ENCODE measurements around the gene SRRM2.

Gene SRRM2

GRCh38 chr16:2734844-2735515 is 17.5 kb upstream of the SRRM2 start:
- TF ChIP-seq CTCF (IDR thresholded peaks at IDR 0.05), result no peak
- H3K27ac ChIP-seq, result no peak overlapping the region

DNA sequence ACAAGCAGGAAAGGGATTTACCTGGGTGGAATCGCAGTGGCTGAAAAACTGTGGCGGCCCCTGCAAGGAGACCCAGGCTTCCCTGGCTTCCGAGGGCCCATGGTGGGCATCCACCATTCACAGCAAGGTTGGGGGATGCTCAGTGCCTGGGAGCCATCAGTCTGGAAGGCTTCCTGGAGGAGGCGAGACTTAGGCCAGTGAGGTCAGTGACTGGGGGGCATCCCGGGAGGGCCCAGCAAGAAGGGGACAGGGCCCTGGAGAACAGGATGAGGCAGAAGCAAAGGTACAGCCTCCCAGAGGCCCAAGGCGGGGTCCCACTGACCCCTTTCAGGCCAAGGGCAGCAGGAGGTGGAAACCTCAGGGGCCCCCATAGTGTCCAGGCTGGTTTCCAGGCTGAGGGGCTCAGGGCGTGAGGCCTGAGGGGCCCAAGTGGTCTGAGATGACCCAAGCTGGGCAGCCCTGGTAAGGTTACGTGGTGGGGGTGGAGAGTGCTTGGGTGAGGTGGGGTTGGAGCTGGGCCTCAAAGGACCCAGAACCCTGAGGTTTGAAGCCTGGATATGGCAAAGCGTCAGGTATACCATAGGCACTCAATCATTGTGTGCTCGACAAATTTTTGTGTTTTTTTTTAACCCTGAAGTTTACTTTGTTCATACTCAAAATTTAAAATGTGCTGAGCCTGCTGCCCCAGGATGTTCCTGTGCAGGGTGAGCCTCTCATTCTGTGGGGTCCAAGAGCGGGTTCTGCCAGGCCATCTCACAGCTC is 15.8 kb upstream of the SRRM2 start:
- no peak for TF ChIP-seq CTCF (IDR thresholded peaks at IDR 0.05)
- H3K27ac ChIP-seq, result no peak overlapping the region
- H3K4me3 ChIP-seq, result no peak overlapping the region
- no peak for DNase-seq (ENCODE audit: low spot score)

More at GRCh38 chr16:2734844-2735515, 17.5 kb upstream of the SRRM2 start:
- H3K4me3 ChIP-seq, result no peak overlapping the region
- no peak for DNase-seq (ENCODE audit: low spot score)

DNA sequence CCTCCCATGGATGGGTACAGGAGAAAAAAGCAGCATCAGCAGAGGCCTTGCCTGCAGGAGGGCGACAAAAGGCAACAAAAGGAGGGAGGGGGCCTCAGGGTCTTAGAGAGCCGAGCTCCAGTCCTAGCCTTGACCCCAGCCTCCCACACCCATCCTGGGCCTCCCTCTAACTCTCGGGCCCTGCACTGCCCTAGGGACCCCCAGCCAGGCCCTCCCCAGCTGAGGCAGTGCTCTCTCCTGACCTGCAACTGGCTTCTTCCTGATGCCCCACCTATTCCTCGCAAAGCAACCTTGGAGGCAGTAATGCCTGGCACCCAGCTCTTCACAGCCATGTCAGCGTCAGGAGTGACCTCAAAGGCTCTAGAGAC is 15.2 kb upstream of the SRRM2 start:
- no peak overlapping the region for H3K4me3 ChIP-seq
- no peak for DNase-seq (ENCODE audit: low spot score)
- no peak for TF ChIP-seq CTCF (IDR thresholded peaks at IDR 0.05)
- H3K27ac ChIP-seq, result no peak overlapping the region

DNA sequence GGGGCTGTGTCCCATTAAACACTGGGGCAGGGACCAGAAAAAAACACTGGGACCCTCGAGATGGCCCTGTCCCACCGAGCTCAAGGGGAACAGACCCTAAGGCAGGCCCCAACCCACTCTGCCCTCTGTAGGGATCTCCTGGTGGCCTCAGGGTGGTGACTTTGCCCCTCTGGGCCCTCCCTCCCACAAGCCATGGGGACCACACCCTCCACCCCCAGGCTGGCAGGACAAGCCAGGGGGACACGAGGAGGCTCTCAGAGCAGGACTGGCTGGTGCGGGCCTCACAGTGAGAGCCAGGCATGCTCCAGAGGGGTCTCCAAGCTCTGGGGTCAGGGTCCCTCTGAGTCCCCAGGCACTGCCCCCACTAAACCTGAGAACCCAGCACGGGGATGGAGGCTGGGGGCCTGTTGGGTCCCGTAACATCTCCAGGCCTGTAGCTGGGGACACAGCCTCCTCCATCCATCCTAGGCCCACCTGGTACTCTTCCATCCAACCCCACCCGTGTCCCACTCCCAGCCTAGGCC is 14.5 kb upstream of the SRRM2 start:
- Histone ChIP-seq H3K27ac (no peak overlapping the region), H3K4me3 (no peak overlapping the region)
- no peak for DNase-seq (ENCODE audit: low spot score)
- no peak for TF ChIP-seq CTCF (IDR thresholded peaks at IDR 0.05)

DNA sequence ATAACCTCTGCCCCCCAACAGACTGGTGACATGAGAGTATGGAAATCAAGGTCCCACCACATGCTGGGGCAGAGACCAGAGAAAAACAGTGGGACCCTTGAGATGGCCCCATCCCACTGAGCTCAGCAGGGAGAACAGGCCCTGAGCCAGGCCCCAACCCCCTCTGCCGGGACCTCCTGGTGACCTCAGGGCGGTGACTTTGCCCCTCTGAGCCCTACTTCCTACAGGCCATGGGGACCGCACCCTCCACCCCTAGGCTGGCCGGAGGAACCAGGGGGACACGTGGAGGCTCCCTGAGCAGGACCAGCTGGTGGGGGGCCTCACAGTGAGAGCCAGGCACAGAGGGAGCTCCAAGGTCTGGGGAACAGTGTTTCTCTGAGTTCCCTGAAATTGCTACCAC is 13.8 kb upstream of the SRRM2 start:
- no peak overlapping the region for H3K4me3 ChIP-seq
- TF ChIP-seq CTCF (IDR thresholded peaks at IDR 0.05), result no peak
- no peak for DNase-seq (ENCODE audit: low spot score)
- no peak overlapping the region for H3K27ac ChIP-seq

DNA sequence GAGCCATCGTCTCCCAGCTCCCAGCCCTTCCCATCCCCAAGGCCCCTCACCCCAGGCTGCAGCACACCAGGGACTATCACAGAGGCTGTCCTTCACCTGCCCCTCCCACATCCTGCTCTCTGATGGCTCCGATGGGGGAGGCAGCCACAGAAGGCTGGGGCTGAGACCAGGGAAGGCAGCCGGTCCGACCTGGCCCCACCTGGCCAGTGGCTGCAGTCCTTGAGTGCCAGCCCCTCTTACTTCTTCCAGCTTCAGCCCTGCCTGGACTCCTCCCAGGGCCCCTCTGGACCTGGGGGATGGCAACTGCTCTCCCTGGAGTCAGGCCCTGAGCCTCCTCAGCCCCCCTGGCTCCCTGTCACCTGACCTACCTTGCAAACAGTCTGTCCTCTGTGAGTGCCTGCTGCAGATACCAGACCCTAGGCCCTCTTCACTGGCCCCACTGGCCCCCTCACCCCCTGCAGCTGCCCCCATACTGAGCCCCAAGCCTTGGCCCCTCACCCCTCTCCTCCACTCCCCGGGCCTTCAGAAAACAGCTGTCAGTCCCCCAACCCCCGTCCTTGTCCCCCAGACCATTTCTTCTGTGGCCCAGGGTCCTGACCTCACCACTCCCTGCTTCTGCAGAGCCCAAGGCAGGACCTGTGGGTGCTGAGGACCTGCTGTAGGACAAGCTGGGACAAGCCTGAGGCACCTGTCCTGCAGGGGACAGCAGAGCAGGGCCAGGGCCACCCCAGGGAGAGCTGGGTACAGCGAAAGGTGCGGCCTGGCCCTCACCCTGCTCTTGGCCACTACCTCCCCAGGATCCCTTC is 12.6 kb upstream of the SRRM2 start:
- DNase-seq (ENCODE audit: low spot score), result no peak
- Histone ChIP-seq H3K27ac (no peak overlapping the region), H3K4me3 (no peak overlapping the region)
- TF ChIP-seq CTCF (IDR thresholded peaks at IDR 0.05), result no peak
